Caco-2 (cell line): ENCODE measurements around the gene AP4S1. TPM values are rescaled to one million over a fixed set of nuclear protein-coding genes. Genes with fewer than 3 reads are reported as not detected.
"Not testable (repeated sequence)": the region's sequence is repeated elsewhere in the genome, so short reads cannot be mapped to it uniquely, and the experiment has no call there.

Source experiments
- BruUV-seq: library from RNA; stranded (reverse); fragments of 400-500 nt; replicated peaks from 2 replicates; lab custom pipeline; 2021; lab: Mats Ljungman, UMichigan
- CTCF ChIA-PET: fragments of 300-600 bp; sonication (Branson Sonifier 250); formaldehyde crosslinking; loops from one replicate; lab custom pipeline; 2022; ENCODE audit warnings: antibody characterized with exemption; lab: Charles Lee
- POLR2A ChIA-PET: fragments of 300-600 bp; sonication (Branson Sonifier 250); formaldehyde crosslinking; loops from one replicate; lab custom pipeline; 2022; ENCODE audit warnings: antibody characterized with exemption; lab: Charles Lee
- DNase-seq, 2 experiments: peaks; one replicate each; pipeline versions ENCODE4 v3.0.0 to v3.0.0-alpha.2; 2020 to 2022
- H3K27me3 ChIP-seq: replicated peaks from 2 replicates; pipeline ENCODE4 v1.6.0; 2011; ENCODE audit warnings: low read length; ENCODE audit not compliant: control insufficient read depth, insufficient read depth
- H3K36me3 ChIP-seq: 2 replicates; pipeline ENCODE4 v1.5.1; 2011; ENCODE audit warnings: low read length; ENCODE audit not compliant: control insufficient read depth, insufficient read depth
- H3K4me1 ChIP-seq: fragments of 250-450 bp; sonication (Bioruptor Pico); 2 replicates; pipeline ENCODE4 v1.5.1; 2020; ENCODE audit warnings: mild to moderate bottlenecking
- H3K4me3 ChIP-seq: 2 replicates; pipeline ENCODE4 v1.5.1; 2011; ENCODE audit warnings: low read depth, mild to moderate bottlenecking, control low read depth, low read length
- H3K9me3 ChIP-seq: fragments of 250-450 bp; sonication (Bioruptor Pico); 2 replicates; pipeline ENCODE4 v1.5.1; 2020; ENCODE audit warnings: mild to moderate bottlenecking, moderate library complexity
- H3K27ac Mint-ChIP-seq: one replicate; pipeline ENCODE4 v1.8.0; 2022; ENCODE audit warnings: mixed read lengths; ENCODE audit not compliant: unreplicated experiment
- H3K27me3 Mint-ChIP-seq: one replicate; pipeline ENCODE4 v1.8.0; 2022; ENCODE audit warnings: mixed read lengths; ENCODE audit not compliant: insufficient read depth, unreplicated experiment
- H3K36me3 Mint-ChIP-seq: one replicate; pipeline ENCODE4 v1.8.0; 2022; ENCODE audit warnings: mild to moderate bottlenecking, mixed read lengths; ENCODE audit not compliant: insufficient read depth, unreplicated experiment
- H3K4me1 Mint-ChIP-seq: one replicate; pipeline ENCODE4 v1.8.0; 2022; ENCODE audit warnings: low read depth, mixed read lengths; ENCODE audit not compliant: unreplicated experiment
- H3K4me3 Mint-ChIP-seq: one replicate; pipeline ENCODE4 v1.8.0; 2022; ENCODE audit warnings: mild to moderate bottlenecking, moderate library complexity, mixed read lengths; ENCODE audit not compliant: unreplicated experiment
- H3K9me3 Mint-ChIP-seq: one replicate; pipeline ENCODE4 v1.8.0; 2022; ENCODE audit warnings: mixed read lengths; ENCODE audit not compliant: unreplicated experiment
- intact Hi-C: fragments of 100-400 bp; cut with micrococcal nuclease; formaldehyde crosslinking; loops from one replicate; pipeline ENCODE4 v1.10.0; 2022; ENCODE audit not compliant: unreplicated experiment
- total RNA-seq: library from RNA; stranded (reverse); gene quantifications from 2 replicates; pipeline ENCODE4 v1.2.3, GENCODE V29; 2022
- TF ChIP-seq, protein P1 (sequence below), 2 experiments: fragments of 200-600 bp in 1 of 2; IDR thresholded peaks; 1 replicate in 1 of 2; 2 replicates in 1 of 2; pipeline versions ENCODE4 v1.5.1 to v1.8.0; 2011 to 2022; ENCODE audit warnings: antibody characterized with exemption in 1 of 2, control low read depth in 1 of 2, inconsistent platforms in 1 of 2, low read depth in 1 of 2, low read length in 1 of 2, mild to moderate bottlenecking in 1 of 2, moderate library complexity in 1 of 2; ENCODE audit not compliant: insufficient read depth in 1 of 2, severe bottlenecking in 1 of 2, unreplicated experiment in 1 of 2

The AP4S1 gene
- total RNA-seq, 1 experiment from 2014 or later: 13.2 TPM

DNA sequence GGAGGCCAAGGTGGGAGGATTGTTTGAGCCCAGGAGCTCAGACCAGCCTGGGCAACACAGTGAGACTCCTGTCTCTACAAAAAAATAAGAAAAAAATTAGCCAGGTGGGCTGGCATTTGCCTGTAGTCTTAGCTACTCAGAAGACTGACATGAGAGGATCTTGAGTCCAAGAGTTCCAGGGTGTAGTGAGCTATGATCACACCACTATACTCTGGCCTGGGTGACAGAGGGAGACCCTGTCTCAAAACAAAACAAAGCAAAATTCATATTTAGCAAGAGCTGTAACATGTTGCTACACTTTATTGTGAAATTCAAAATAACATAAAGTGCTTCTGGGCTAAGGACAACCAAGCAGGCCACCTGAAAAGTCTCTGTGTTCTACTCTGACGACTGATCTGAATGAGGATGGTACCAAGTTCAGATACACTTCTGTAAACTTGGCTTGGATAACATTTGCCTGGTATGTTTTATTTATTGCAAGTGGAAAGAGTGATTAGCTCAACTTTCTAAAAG lies 12.3 kb downstream of the AP4S1 start:
- Mint-ChIP-seq H3K4me3 (no peak overlapping the region), H3K27me3 (no peaks in the 10 kb centered on the region), H3K36me3 (no peaks in the 10 kb centered on the region), H3K9me3 (no peaks in the 10 kb centered on the region), H3K4me1 (peaks cover 13% of the 10 kb centered on the region), H3K27ac (no peak overlapping the region)
- ChIA-PET CTCF (no interaction called here), POLR2A (interaction anchor here (1.1 kb wide), 1 partner anchor 11 kb away, joined by 3 read pairs; the partner anchor contains the start of gene STRN3)
- Histone ChIP-seq H3K4me1 (peaks cover 16% of the 10 kb centered on the region), H3K36me3 (no peaks in the 10 kb centered on the region), H3K4me3 (no peak overlapping the region), H3K27me3 (no peaks in the 10 kb centered on the region), H3K9me3 (no peaks in the 10 kb centered on the region)
- TF ChIP-seq, protein P1, sequence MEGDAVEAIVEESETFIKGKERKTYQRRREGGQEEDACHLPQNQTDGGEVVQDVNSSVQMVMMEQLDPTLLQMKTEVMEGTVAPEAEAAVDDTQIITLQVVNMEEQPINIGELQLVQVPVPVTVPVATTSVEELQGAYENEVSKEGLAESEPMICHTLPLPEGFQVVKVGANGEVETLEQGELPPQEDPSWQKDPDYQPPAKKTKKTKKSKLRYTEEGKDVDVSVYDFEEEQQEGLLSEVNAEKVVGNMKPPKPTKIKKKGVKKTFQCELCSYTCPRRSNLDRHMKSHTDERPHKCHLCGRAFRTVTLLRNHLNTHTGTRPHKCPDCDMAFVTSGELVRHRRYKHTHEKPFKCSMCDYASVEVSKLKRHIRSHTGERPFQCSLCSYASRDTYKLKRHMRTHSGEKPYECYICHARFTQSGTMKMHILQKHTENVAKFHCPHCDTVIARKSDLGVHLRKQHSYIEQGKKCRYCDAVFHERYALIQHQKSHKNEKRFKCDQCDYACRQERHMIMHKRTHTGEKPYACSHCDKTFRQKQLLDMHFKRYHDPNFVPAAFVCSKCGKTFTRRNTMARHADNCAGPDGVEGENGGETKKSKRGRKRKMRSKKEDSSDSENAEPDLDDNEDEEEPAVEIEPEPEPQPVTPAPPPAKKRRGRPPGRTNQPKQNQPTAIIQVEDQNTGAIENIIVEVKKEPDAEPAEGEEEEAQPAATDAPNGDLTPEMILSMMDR (IDR thresholded peaks at IDR 0.05; ENCODE audit: insufficient read depth in 1 of 2, low read depth in 1 of 2, low read length in 1 of 2, severe bottlenecking in 1 of 2, unreplicated experiment in 1 of 2): no peak
- intact Hi-C loops: no loop called here
- no peak for DNase-seq
- no TSS peak for BruUV-seq

DNA sequence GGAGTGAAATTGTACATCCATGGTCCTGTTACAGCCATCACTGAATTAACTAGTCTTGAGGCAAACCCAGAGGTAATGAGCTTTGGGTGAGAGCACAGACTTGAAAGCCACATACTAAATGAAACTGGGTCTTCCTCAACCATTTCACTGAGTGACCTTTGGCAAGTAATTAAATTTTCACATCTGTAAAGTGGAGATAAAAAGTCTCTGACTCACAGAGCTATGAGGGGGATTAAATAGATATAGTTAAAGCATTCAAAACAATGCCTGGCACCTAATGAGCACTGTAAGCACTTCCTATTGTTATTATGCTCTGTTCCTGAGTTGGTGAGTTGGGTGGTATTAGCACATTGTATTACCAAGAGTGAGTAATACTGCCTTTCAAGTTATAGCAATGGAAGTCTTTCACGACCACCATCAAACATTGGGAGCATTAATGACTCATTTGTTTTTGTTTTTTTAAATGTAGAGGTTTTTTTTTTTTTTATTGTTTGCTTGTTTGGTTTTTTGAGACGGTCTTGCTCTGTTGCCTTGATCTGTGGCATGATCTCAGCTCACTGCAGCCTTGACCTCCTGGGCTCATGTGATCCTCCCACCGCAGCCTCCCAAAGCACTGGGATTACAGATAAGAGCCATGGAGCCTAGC lies 13.2 kb downstream of the AP4S1 start:
- no peaks in the 10 kb centered on the region for H3K36me3 ChIP-seq
- Mint-ChIP-seq H3K4me3 (no peak overlapping the region), H3K27ac (no peak overlapping the region), H3K27me3 (no peaks in the 10 kb centered on the region), H3K9me3 (no peaks in the 10 kb centered on the region), H3K4me1 (peaks cover 4% of the 10 kb centered on the region), H3K36me3 (no peaks in the 10 kb centered on the region)
- ChIA-PET CTCF (no interaction called here), POLR2A (interaction anchor here (1.1 kb wide), 1 partner anchor 12 kb away, joined by 3 read pairs; the partner anchor contains the start of gene STRN3)
- intact Hi-C loops: no loop called here
- no peaks in the 10 kb centered on the region for H3K9me3 ChIP-seq
- H3K4me3 ChIP-seq: no peak overlapping the region
- DNase-seq: no peak
- TF ChIP-seq, protein P1 (IDR thresholded peaks at IDR 0.05; ENCODE audit: insufficient read depth in 1 of 2, low read depth in 1 of 2, low read length in 1 of 2, severe bottlenecking in 1 of 2, unreplicated experiment in 1 of 2): no peak
- peaks cover 7% of the 10 kb centered on the region for H3K4me1 ChIP-seq
- BruUV-seq: no TSS peak
- no peaks in the 10 kb centered on the region for H3K27me3 ChIP-seq

DNA sequence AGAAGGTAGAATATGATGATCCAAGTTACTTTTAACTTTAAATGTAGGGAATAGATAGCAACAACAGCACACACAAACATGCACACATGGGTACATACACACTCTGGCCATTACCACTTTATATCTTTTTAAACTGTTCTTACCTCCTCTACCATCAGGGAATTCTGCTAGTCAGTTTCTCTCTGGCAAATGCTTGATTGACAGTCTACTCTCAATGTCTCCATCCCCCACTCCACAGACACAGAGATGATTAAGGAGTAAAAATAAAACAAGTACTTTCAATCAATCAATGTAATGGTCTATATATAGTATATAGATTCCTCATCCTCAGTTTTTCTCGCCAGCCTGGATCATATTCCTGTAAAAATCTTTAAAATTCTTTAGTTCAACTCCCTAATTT lies 16.9 kb downstream of the AP4S1 start:
- TF ChIP-seq, protein P1 (IDR thresholded peaks at IDR 0.05; ENCODE audit: insufficient read depth in 1 of 2, low read depth in 1 of 2, low read length in 1 of 2, severe bottlenecking in 1 of 2, unreplicated experiment in 1 of 2): no peak
- Mint-ChIP-seq H3K4me3 (no peak overlapping the region), H3K36me3 (no peaks in the 10 kb centered on the region), H3K27me3 (no peaks in the 10 kb centered on the region), H3K4me1 (no peaks in the 10 kb centered on the region), H3K9me3 (no peaks in the 10 kb centered on the region), H3K27ac (no peak overlapping the region)
- ChIA-PET CTCF (no interaction called here), POLR2A (no interaction called here)
- Histone ChIP-seq H3K4me3 (no peak overlapping the region), H3K9me3 (no peaks in the 10 kb centered on the region), H3K27me3 (no peaks in the 10 kb centered on the region), H3K4me1 (no peaks in the 10 kb centered on the region; the same call in 1 of the 2 replicates), H3K36me3 (no peaks in the 10 kb centered on the region)
- intact Hi-C loops: no loop called here
- BruUV-seq: no TSS peak
- no peak for DNase-seq

DNA sequence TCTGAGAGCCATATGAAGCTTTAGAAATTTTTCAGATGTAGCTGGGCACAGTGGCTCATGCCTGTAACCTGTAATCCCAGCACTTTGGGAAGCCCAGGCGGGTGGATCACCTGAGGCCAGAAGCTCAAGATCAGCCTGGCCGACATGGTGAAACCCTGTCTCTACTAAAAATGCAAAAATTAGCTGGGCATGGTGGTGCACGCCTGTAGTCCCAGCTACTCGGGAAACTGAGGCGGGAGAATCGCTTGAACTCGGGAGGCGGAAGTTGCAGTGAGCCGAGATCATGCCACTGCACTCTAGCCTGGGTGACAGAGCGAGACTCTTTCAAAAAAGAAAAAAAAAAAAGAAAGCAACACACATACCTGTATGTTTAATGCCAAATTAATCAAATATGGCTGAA lies 17.4 kb downstream of the AP4S1 start:
- H3K36me3 Mint-ChIP-seq, POLR2A ChIA-PET, H3K4me3 ChIP-seq, BruUV-seq, DNase-seq, H3K4me1 ChIP-seq, H3K4me1 Mint-ChIP-seq, H3K9me3 Mint-ChIP-seq, H3K4me3 Mint-ChIP-seq, H3K36me3 ChIP-seq, intact Hi-C loops, H3K9me3 ChIP-seq, H3K27me3 ChIP-seq, H3K27me3 Mint-ChIP-seq, CTCF ChIA-PET, H3K27ac Mint-ChIP-seq: not testable (repeated sequence)
